GM19351 (cell line): ENCODE results near the gene VWA3B.
"Not testable (repeated sequence)": the region's sequence is repeated elsewhere in the genome, so short reads cannot be mapped to it uniquely, and the experiment has no call there.

Experiments used
- ATAC-seq: cut with Tn5 transposase; IDR thresholded peaks from one replicate; pipeline ENCODE4 v1.9.1; 2021; ENCODE audit warnings: mild to moderate bottlenecking, moderate library complexity; ENCODE audit not compliant: unreplicated experiment

VWA3B gene

GRCh38 chr2:98241592-98241991 lies 154.6 kb downstream of the VWA3B start:
- ATAC-seq: no peak

- no peak for ATAC-seq
Observed at GRCh38 chr2:98242003-98242402, 155.0 kb downstream of the VWA3B start.

- no peak for ATAC-seq
Observed at GRCh38 chr2:98245491-98245890, 158.5 kb downstream of the VWA3B start.

GRCh38 chr2:98247383-98247782 lies 160.4 kb downstream of the VWA3B start:
- ATAC-seq: no peak

GRCh38 chr2:98252038-98252773 lies 165.2 kb downstream of the VWA3B start:
- no peak for ATAC-seq

GRCh38 chr2:98253461-98254070 lies 166.6 kb downstream of the VWA3B start:
- no peak for ATAC-seq

GRCh38 chr2:98254504-98255059 lies 167.6 kb downstream of the VWA3B start:
- ATAC-seq: no peak

GRCh38 chr2:98258906-98259305 lies 171.9 kb downstream of the VWA3B start:
- no peak for ATAC-seq

GRCh38 chr2:98263362-98263761 lies 176.4 kb downstream of the VWA3B start:
- ATAC-seq: no peak

GRCh38 chr2:98268225-98268624 lies 181.3 kb downstream of the VWA3B start:
- not testable (repeated sequence) for ATAC-seq

- ATAC-seq: no peak
Observed at GRCh38 chr2:98269274-98269673, 182.3 kb downstream of the VWA3B start.

- no peak for ATAC-seq
Observed at GRCh38 chr2:98269830-98270229, 182.9 kb downstream of the VWA3B start.

- no peak for ATAC-seq
Observed at GRCh38 chr2:98277162-98277859, 190.3 kb downstream of the VWA3B start.

GRCh38 chr2:98278074-98278473 lies 191.1 kb downstream of the VWA3B start:
- no peak for ATAC-seq

GRCh38 chr2:98280376-98281102 lies 193.6 kb downstream of the VWA3B start:
- ATAC-seq: no peak

- ATAC-seq: no peak
Observed at GRCh38 chr2:98281607-98282006, 194.6 kb downstream of the VWA3B start.

GRCh38 chr2:98282109-98282508 lies 195.1 kb downstream of the VWA3B start:
- no peak for ATAC-seq

- no peak for ATAC-seq
Observed at GRCh38 chr2:98293030-98293429, 206.1 kb downstream of the VWA3B start.

GRCh38 chr2:98293931-98294687 lies 207.1 kb downstream of the VWA3B start:
- ATAC-seq: no peak

- no peak for ATAC-seq
Observed at GRCh38 chr2:98294711-98295110, 207.7 kb downstream of the VWA3B start.
